GM13976 (cell line): ENCODE measurements around the gene TMEM238.

ENCODE experiments used
- DNase-seq: peaks from one replicate; pipeline ENCODE4 v3.0.0; 2012; ENCODE audit warnings: low spot score
- CTCF ChIP-seq: IDR thresholded peaks from 2 replicates; pipeline ENCODE4 v1.5.1; 2012; ENCODE audit warnings: borderline replicate concordance, mild to moderate bottlenecking; ENCODE audit not compliant: insufficient read depth; ENCODE audit errors: extremely low read depth, missing control alignments, control extremely low read depth
- in situ Hi-C: fragments of 300-500 bp; cut with MboI; formaldehyde crosslinking; loops from one replicate; pipeline ENCODE4 v1.12.0; 2022; ENCODE audit warnings: low sequenced_read_pairs, mixed read lengths, inconsistent platforms; ENCODE audit not compliant: unreplicated experiment

TMEM238 gene

GRCh38 chr19:55390461-55390880 is 6.4 kb upstream of the TMEM238 start:
- DNase-seq = no peak
- no peak for TF ChIP-seq CTCF
- in situ Hi-C loops = no loop called here

- no peak for TF ChIP-seq CTCF
- no peak for DNase-seq
- in situ Hi-C loops = no loop called here
Measured at GRCh38 chr19:55389386-55390317, 5.6 kb upstream of the TMEM238 start.

DNA sequence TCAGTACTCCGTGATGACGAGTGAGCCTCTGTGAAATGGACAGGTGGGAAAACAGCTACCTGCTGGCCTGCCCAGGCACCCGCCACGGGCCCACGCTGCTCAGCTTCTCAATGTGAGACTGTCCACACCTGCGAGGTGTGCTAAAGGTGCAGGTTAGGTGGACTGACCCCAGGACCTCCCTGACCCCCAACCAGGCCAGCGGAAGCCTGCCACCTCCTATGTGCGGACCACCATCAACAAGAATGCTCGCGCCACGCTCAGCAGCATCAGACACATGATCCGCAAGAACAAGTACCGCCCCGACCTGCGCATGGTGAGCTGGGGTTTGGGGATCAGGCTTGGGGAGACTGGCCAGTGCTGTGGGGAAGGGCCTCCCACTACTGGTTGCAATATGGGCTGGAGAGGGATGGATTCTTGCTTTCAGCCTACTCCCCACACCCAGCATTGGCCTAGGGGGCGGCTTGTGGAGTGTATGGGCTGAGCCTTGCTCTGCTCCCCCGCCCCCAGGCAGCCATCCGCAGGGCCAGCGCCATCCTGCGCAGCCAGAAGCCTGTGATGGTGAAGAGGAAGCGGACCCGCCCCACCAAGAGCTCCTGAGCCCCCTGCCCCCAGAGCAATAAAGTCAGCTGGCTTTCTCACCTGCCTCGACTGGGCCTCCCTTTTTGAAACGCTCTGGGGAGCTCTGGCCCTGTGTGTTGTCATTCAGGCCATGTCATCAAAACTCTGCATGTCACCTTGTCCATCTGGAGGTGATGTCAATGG is 3.8 kb upstream of the TMEM238 start:
- TF ChIP-seq CTCF = no peak
- DNase-seq = no peak
- in situ Hi-C loops = no loop called here

DNA sequence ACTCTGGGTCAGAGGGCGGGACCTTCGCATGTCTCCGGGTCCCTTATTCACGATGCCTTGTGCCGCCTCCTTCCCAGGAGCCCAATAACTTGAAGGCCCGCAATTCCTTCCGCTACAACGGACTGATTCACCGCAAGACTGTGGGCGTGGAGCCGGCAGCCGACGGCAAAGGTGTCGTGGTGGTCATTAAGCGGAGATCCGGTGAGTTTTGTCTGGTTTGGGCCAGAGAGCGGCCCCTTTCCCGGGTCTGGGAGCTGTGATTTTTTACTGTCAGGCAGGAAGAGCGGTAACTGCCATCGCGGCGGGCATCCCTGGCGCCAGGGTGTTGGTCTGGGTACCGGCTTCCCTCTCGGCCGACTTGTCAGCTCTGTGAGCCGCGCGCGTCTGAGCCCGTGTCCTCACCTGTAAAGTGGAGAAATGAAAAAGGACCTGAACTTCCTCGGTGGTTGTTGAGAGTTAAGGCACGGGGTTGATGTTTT is 2.4 kb upstream of the TMEM238 start:
- no peak for DNase-seq
- TF ChIP-seq CTCF = no peak
- in situ Hi-C loops = no loop called here

- no peak for TF ChIP-seq CTCF
- peak; percentile 97 for DNase-seq
- in situ Hi-C loops = no loop called here
Measured at GRCh38 chr19:55385724-55386492, 1.8 kb upstream of the TMEM238 start, which contains the start of gene RPL28. RPL28 (plus strand) TSS chr19:55385932; CDS start chr19:55386358, 426 bp downstream.
